Measurements from ENCODE around the gene TKT.
A peak's percentile ranks its signal among the peaks of the same experiment; 100 is the strongest.

- TF ChIP-seq CTCF (IDR thresholded peaks at IDR 0.05) (peak in 3 of 6 experiments; percentile 8 to 21 (median 9)), POLR2A (IDR thresholded peaks at IDR 0.05) (peak in 1 of 2 donors; percentile 55)
These were observed 1.1 kb downstream of the TKT start for GRCh38 chr3:53254509-53255422.

Data from Peyer's patch (tissue), 4 donors.